ENCODE measurements around the gene HOXA6.

The HOXA6 gene

DNA sequence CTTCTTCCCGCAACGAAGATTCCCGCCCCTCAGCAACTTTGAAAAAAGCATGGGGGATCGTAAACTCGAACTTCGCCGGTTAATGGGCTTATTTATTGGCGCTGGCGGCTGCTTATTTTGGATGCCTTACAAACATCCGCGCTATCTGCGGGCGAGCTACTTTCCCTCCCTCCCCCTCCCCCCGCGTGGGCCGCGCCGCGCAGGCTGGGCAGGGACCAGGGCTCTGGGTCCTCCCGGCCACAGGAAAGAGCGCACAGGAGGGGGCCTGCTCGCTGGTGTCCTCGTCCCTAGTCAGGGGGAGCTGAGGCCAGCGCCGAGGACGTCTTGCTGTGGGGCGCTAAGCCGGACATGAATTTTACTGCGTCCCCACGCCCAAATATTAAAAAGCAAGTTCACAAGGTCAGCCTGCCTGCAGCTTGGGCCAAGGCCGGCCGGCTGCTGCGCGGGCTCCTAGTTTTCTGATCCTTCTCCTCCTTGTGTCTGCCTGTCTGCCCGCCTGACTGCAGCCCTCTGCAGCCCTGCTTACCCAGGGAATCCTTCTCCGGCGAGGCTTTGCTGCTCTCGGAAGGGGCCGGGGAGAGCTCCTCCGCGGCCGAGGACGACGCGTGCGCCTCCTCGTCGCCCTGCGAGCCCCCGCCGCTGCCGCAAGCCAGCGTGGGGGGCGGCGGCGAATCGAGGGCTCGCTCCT is 25.4 kb upstream of the HOXA6 start:
- no peak for DNase-seq

DNA sequence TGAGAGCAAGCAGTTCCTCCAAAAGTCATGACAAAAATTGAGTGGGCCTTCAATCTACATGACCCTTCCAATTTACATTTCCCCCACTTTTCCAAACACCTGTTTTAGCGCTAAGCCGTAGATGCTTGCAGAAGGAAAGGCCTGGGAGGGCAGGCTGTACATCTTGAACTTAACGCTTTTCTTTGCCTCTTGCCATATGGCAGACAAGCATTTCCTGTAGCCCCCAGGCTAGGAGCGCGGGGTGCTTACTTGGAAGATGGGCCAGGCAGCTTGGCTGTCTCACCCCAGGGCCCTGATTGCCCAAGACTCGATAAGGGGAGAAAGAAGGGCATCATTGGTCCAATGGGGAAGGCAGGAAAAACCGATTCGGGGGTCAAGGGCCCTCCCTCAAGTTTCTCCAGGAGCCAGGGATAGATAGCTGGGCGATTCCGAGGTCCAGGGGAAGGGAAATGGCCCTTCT is 24.8 kb upstream of the HOXA6 start:
- DNase-seq, result no peak

DNA sequence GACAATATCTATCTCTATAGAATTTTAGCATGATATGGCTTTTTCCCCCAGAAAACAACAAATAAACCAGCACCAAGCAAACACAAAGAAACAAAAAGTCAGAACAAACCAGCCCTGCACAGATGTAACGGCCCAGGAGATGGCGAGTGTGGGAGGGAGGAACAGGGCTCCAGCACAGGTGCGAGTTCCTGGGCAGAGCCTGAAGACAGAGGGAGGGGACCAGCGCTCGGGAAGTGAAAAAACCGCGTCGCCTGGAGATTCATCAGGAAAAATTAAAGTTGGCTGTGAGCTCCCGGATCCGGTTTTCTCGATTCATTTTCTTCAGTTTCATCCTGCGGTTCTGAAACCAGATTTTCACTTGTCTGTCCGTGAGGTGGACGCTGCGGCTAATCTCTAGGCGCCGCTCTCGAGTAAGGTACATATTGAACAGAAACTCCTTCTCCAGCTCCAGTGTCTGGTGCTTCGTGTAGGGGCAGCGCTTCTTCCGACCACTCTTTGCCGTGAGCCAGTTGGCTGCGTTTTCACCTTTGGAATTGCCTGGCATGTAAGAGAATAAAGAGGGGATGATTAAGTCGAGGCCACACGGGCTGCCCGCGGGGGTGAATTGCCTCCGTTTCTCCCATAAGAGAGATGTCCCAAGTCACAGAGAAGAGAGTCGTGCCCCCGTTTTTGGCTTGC is 24.2 kb upstream of the HOXA6 start:
- no peak for DNase-seq

DNA sequence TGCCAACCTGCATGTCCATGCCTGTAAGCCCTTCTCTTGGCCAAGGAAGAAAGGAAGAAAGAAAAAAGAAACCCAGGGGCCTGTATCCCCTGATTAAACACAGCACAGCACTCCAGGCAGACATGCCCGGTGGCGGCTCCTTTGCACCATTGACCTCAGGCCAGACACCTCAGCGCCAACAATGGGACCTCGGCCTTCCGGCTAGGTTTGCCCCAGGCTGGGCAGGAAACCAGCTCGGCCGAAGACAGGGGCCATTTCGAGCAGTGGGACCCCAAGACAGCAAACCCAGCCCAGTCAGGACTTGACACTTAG is 23.7 kb upstream of the HOXA6 start:
- no peak for DNase-seq

DNA sequence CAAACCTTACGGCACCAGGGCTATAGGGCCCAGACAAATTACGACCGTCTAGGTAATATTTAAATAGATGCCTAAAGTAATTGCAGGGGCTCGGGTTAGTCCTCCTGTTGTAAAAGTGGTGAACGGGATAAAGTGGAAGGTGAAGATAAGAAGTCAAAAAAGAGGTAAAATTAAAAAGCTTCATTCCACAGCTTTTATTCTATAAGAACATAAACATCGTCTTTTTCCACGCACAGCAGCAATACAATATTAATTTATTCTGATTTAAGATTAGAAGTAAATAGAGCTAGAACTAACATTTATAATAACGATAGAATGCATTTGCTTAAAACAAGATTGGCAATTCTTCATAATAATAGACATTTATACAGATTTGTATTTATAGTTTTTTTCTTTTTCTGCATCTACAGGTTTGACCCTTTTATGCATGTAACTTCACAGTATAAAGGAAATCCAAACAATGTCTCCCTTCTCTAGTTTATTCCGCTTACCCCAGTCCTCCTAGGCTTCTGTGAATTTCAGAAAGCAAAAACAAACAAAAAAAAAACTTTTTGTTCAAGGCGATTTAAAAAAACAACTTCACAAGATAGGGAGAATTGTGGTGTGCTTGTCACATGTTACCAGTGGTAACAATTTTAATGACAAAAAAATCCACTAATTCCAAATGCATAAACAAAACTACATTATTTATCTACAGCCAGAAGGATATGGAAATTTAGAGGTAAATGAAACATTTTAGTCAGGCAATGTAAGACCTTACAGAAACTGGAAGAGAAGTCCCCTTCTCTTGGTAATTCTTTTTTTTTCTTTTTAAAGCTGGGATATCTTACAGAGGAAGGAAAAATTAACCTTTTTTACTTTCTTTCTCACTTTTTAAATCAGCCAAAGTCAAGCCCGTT is 23.1 kb upstream of the HOXA6 start:
- DNase-seq, result no peak

DNA sequence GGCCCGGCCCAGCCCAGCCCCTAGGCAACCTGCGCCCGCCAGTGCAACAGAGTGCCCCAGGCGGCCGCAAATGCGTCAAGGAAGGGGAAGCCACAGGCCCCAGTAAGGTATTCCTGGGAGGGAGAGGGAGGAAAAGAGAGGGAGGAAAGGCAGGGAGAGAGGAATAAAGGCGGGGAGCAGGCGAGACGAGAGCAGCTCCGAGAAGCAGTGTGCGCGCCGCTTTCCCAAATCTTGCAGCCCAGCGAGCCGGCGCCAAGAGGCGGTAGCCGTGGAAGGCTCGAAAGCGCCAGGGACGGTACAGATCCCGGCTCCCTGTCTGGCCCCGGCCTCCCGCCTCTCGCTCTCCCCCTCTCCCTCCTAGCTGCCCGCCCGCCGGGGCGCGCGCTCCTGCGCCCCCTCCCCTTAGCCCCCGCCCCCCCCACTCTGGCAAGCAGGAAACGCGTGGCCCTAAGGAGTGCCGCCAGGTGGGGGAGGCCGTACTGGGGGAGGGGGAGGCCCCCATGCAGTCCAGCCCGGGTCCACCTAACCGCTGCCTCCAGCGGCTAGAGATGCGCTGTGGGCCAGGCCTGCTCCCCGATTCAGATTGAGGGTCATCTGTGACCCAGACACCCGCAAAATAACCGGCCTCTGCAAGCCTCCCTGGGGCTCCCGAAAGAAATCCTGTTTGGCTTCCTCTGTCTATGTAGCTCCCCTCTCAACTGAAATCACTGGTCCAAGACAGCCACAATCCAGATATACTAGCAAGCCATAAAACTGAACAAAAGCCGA is 22.3 kb upstream of the HOXA6 start:
- DNase-seq, result no peak

DNA sequence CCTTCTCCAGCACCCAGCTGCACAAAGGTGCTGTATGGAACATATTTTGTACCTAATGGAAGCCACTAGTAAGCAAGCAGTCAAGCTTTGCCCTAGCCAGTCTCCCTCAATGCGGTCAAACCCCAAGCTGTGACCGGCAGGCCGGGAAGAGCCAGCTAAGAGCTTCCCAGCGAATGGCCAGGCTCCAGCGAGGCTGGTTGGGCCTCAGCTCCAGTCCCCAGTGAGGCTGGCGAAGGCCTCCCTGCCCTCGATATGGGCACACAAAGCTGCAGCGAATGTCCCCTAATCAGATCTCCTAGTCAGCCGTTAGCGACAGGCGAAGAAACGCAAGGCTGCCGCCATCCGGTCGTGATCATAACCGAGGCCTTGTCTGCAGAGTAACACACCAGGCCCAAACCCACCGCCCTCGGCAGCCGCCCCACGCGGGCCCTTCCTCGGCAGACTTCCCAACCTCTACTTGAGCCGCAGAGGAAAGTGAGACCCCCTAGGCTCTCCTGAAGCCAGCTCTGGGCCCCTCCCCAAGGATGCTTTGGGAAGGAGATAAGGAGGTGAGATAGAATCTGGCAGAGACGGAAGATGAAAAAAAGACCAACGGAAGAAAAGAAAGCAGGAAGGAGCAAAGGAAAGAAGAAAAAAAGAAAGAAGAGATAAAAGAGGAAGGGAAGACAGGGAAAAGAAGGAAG is 20.8 kb upstream of the HOXA6 start:
- DNase-seq, result peak in 1 of 2 donors; percentile 55

DNA sequence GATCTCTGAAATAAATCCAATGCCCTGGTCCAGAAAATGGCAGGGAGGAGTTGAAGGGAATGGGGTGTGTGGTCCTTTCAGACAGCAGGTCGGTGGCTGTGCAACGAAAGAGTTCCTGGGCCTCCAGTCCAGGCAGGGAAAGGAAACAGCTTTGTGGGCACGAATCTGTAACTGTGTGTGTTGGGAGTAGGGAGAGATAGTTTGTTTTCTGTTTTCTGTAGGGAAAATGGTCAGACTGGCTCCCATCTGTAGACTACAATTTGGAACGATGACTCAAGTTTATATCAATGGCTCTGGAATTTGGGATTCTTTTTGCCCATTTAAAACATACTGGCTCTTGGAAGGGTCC is 20.3 kb upstream of the HOXA6 start:
- DNase-seq, result no peak

DNA sequence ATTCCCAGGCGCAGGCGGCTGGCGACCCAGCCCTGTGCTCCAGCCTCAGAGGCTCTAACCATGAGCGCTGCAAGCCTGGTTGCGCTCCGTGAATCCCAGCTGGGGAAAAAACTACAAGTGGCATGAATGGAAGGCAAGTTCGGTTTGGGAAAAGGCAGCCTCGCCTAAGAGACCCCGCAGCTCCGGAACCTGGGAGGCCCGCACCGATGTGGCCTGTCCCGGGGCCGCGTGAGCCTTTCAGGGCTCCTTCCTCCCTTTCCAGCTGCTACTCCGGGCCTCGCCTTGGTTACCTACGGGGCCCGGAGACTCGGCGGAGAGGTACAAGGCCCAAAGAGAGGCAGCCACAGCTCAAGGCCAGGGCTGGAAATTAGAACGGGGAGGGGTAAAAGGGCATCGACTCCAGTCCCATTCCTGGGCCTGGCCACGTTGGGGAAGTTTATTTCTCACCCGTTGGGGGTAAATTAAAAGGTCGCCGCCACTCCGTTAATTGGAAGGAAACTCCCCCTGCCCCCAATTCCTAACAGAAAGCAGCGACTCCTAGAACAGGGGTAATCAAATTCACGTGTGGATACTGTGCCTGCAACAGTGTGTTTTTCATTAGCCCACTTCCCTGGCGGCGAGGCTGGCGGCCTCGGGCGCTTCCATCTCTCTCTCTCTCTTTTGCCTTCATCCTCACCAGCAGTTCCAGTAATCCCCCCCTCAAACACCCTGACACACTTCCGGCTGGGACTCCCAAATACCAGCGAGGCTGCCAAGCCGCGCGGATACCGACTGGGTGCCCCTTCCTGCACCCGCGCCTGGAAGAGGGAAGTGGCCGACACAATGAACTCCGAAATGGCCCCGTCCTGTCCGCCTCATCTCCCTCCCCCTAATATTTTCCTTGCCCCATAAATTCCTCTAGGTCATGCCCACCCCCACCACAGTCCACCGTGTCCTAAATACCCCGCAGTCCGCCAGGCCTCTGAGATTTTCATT is 19.2 kb upstream of the HOXA6 start:
- DNase-seq, result peak in 1 of 2 donors; percentile 42

DNA sequence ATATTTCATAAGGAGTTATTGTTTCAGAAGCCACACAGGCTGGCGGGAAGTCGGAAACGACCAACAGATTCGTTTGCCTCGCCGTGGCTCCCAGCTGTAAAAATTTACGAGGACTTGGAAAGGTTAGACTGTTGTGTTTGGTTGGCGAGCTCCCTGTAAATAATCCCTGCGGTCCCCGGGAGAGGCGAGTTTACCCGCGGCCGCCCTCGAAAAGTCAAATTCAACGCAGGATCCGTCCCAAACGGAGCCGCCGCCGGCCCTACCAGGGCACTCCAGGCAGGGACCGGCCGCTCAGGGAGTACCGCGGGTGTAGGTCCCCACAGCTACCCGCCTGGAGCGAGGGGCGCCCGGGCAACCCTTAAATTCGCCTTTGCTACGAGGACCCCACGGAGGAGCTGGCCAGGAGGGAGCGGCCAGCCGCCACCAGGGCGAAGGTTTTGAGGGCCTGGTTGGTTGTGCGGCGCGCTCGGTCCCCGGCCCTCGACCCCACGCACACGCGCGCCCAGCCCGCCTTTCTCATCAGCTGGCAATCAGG is 18.5 kb upstream of the HOXA6 start:
- DNase-seq, result no peak

DNA sequence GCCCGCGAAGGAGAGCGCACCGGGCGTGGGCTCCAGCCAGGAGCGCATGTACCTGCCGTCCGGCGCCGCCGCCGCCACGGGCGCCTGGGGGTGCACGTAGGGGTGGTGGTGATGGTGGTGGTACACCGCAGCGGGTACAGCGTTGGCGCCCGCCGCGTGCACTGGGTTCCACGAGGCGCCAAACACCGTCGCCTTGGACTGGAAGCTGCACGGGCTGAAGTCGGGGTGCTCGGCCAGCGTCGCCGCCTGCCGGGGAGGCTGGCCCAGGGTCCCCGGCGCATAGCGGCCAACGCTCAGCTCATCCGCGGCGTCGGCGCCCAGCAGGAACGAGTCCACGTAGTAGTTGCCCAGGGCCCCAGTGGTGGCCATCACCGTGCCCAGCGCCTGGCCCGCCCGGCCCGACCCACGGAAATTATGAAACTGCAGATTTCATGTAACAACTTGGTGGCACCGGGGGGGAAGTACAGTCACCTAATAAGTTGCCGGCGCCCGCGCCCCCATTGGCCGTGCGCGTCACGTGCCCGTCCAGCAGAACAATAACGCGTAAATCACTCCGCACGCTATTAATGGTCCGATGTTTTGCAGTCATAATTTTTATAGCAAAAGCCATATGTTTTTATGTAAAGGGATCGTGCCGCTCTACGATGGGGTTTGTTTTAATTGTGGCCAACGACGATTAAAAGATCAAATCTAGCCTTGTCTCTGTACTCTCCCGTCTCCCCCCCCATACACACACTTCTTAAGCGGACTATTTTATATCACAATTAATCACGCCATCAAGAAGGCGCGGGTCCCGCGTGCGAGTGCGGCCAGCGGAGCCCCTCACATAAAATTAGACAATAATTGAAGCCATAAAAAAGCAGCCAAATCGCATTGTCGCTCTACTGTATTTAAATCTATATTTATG is 17.8 kb upstream of the HOXA6 start, which contains the start of gene HOXA9:
Gene HOXA9, minus strand, starts transcription at position 449 of the 907 bp plus-strand sequence. Its CDS starts 80 bp downstream, at position 369.
- DNase-seq, result peak in 1 of 2 donors; percentile 57

DNA sequence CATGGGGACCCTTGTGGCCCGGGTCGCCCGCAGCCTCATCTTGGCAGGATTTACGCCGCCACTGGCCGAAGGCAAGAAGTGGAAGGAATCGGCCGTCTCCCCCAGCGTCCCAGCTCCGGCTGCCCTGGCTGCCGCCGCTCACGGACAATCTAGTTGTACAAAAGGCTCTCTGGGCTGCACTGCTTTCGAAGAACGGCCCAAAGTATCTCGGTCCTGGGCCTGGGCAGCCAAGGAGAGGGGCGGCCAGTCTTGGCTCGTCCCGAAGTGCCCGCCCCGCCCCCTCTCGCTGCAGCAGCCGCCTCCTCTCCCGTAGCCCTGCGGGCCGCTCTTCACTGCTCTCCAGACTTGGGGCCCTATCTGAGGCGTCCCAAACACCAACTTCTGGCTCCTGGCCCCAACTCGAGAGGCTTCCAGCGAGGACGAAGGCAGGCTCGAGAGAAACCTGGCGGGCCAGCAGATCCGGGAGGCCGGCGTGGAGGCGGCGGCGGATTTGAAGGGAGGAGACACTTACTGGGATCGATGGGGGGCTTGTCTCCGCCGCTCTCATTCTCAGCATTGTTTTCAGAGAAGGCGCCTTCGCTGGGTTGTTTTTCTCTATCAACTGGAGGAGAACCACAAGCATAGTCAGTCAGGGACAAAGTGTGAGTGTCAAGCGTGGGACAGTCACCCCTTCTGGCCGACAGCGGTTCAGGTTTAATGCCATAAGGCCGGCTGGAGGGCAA is 17.0 kb upstream of the HOXA6 start:
- no peak for DNase-seq

DNA sequence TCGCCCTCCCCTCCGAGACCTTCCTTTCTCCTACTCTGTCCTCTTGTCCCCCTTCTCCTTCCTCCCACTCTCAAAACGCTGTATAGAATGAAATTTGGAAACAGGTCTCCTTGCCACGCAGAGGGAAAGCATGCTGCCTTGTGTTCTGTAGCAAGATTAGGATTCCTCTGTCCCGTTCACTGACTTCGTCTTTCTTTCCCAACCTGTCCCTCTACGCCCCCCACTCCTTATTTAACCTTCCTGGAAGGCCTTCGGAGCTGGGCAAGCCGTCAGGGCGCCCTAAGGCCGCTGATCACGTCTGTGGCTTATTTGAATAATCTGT is 16.4 kb upstream of the HOXA6 start:
- DNase-seq, result no peak

DNA sequence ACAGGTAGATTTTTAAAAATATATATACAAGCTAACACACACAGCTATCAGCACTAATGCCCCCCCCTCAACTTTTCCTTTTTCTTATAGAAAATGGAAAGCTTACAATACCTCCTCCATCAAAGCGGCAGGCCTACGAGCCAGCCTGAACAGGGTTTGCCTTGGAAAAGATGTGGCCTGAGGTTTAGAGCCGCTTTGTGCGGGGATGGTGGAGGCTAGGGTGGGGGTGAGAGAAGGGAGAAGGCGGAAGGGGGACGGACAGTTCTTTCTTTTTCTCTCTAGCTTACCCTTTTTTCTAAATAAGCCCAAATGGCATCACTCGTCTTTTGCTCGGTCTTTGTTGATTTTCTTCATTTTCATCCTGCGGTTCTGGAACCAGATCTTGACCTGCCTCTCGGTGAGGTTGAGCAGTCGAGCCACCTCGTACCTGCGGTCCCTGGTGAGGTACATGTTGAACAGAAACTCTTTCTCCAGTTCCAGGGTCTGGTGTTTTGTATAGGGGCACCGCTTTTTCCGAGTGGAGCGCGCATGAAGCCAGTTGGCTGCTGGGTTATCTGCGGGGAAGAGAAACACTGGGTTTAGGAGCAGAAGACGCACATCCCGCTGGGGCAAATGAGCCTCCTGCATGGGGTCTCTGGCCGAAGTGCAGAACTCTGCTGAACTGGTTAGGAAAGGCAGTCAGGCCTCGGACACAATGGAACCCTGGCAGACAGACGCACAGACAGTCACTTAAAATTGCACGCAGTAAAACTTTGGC is 15.9 kb upstream of the HOXA6 start:
- no peak for DNase-seq

DNA sequence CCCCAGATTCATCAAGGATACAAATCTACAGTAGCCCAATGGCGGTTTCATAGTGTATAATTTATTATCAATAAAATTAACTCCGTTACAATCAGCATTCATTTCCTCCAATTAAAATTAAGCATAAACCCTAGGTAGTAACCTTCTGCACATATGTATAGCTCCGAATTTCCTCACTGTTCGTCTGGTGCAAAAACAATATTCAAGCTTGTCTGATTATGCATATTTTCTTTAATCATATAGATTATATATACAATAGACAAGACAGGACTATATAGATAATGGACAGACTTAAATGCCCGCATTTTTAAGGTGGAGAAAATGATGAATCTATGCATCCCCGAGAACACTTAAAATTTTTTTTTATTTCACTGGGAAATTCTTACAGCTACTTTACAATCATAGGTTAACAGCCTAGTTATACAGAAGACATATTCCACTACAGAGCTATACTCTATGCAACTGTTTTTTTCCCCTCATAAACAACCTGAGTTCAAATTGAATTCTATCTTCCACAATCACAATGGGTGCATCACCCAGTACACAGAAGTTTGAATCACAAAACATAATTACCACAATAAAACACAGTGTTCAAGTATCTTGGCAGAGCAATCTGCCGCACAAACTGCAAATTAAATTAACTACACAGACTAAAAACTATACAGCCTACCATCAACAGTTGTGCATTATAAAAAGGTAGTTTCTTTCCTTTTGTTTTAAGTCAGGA is 15.2 kb upstream of the HOXA6 start:
- no peak for DNase-seq

DNA sequence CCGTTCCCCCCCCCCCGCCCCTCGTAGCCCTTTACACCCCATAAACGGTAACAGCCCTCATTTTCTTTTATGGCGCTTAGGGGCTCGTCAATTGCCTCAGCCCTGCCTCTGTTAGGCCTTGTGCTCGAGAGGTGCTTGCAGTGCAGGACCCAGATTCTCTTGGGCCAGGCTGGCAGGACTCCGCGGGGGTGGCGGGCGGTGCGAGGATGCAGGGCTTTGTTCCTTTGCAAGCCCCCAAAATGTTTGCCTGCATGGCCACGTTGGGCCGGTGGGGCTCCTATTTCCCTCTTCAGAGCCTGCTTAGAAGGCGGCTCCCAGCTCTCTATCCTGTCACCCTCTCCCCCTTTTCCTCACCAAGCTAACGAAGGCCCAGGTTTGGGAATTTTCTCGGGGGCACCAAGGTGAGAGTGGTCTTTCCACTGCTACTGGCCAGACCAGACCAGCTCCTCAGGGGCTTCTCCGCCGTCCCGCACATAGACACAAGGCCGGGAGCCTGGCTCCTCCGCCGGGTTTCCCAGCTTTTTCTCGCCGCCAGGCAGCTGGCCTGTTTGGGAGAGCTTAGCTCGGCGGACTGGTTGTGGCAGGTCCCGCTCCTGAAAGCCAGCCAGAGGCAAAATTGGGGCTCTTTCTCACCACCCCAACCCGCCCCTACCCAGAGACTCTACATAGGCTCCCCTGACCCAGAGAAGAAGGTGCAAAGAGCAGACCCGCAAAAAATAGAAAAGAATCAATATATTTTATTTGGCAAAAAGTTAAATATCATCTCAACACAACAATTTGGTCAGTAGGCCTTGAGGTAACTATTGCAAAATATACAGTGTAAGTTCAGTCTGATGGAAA is 14.4 kb upstream of the HOXA6 start:
- DNase-seq, result no peak

Data from bone marrow (tissue), 2 donors.